Measurements from ENCODE around the gene SYMPK. TPM values are rescaled to one million over a fixed set of nuclear protein-coding genes. Genes with fewer than 3 reads are reported as not detected.

Gene SYMPK
- total and polyA plus RNA-seq, 8 donors = 32.2 to 420 (median 79.8) TPM

GRCh38 chr19:45793178-45793564 is 69.8 kb downstream of the SYMPK start:
- H3K27me3 ChIP-seq = peaks cover 0 to 27% (median 0%) of the 10 kb centered on the region in 3 donors
- intact Hi-C loops (cut with DNase I; ENCODE audit: low total_unique reads) = no loop called here
- DNase-seq = no peak
- peak overlapping the region in 4 of 5 donors; percentile 28 to 86 (median 52) for H3K27ac ChIP-seq
- H3K36me3 ChIP-seq = peaks cover 25 to 28% (median 27%) of the 10 kb centered on the region in 4 donors
- peak overlapping the region in 1 of 4 donors; percentile 83 for H3K4me3 ChIP-seq
- H3K4me1 ChIP-seq = peaks cover 17 to 30% (median 22%) of the 10 kb centered on the region in 4 donors
- TF ChIP-seq EP300 (IDR thresholded peaks at IDR 0.05) (no peak), POLR2A (IDR thresholded peaks at IDR 0.05) (no peak), POLR2AphosphoS5 (IDR thresholded peaks at IDR 0.05) (no peak), CTCF (IDR thresholded peaks at IDR 0.05) (no peak)
- 29 to 43% (median 35%) methylated on average over 3 of the region's 3 CpGs for WGBS, 5 donors
- no peaks in the 10 kb centered on the region for H3K9me3 ChIP-seq

DNA sequence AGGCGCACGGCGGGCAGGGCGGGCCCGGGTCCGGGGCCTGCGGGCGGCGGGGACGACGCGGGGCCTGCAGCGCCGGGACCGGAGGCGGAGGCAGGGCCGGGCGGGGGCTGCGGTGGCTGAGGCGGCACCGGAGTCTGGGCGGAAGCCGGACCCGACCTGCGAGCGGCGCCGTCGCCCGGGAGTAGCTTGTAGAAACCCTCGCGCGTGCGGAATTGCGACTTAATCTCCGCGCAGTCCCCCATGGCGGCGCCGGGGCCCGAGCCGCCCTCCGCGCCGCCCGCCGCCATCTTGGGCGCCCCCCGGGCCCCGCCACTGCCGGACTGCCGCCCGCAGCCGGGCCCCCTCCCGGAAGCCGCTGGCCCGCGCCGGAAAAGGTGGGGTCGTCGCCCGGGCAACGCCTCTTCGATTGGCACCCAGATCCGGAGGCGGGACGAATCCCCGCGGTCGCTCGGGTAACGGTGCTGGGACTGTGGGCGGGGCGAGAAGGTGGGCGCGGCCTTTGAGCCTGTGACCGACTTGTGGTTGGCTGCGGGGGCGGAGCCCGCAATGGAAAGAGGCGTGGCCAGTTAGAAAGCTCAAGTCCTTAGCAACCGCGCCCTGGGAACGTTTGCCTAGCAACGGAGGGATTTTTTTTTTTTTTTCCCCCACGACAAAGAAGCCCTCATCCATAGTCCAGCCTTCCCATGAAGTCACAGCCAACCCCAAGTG is 70.3 kb downstream of the SYMPK start, which contains the start of gene DMWD:
DMWD (minus strand) TSS at position 376 of the 708 bp plus-strand sequence; CDS start at position 287, 89 bp downstream.
- Histone ChIP-seq H3K27ac (peak within 1 kb of the TSS; percentile 62 to 93 (median 84)), H3K9me3 (no peaks in the 10 kb centered on the region), H3K27me3 (peaks cover 0 to 33% (median 0%) of the 10 kb centered on the region in 3 donors), H3K36me3 (peaks cover 29 to 34% (median 33%) of the 10 kb centered on the region in 4 donors), H3K4me1 (peaks cover 17 to 30% (median 22%) of the 10 kb centered on the region in 4 donors), H3K4me3 (peak within 1 kb of the TSS; percentile 74 to 83 (median 77))
- TF ChIP-seq CTCF (IDR thresholded peaks at IDR 0.05) (no peak), EP300 (IDR thresholded peaks at IDR 0.05) (no peak), POLR2AphosphoS5 (IDR thresholded peaks at IDR 0.05) (peak in 2 of 3 donors; percentile 19 to 76), POLR2A (IDR thresholded peaks at IDR 0.05) (no peak)
- intact Hi-C loops (cut with DNase I; ENCODE audit: low total_unique reads) = no loop called here
- peak; percentile 100 for DNase-seq
- 0 to 1% (median 1%) methylated on average over 35 to 86 of the region's 86 CpGs for WGBS, 5 donors

- DNase-seq = no peak
- intact Hi-C loops (cut with DNase I; ENCODE audit: low total_unique reads) = no loop called here
- Histone ChIP-seq H3K4me3 (peak overlapping the region; percentile 74 to 83 (median 77)), H3K4me1 (peaks cover 17 to 30% (median 22%) of the 10 kb centered on the region in 4 donors), H3K9me3 (no peaks in the 10 kb centered on the region), H3K27ac (peak overlapping the region; percentile 62 to 93 (median 84)), H3K36me3 (peaks cover 34 to 41% (median 40%) of the 10 kb centered on the region in 4 donors), H3K27me3 (peaks cover 0 to 34% (median 0%) of the 10 kb centered on the region in 3 donors)
- TF ChIP-seq POLR2AphosphoS5 (IDR thresholded peaks at IDR 0.05) (no peak), EP300 (IDR thresholded peaks at IDR 0.05) (no peak), CTCF (IDR thresholded peaks at IDR 0.05) (no peak), POLR2A (IDR thresholded peaks at IDR 0.05) (no peak)
- 7 to 8% (median 7%) methylated on average over 22 to 31 of the region's 31 CpGs for whole genome bisulfite sequencing, 5 donors
Observed at GRCh38 chr19:45791744-45792469, 71.0 kb downstream of the SYMPK start.

DNA sequence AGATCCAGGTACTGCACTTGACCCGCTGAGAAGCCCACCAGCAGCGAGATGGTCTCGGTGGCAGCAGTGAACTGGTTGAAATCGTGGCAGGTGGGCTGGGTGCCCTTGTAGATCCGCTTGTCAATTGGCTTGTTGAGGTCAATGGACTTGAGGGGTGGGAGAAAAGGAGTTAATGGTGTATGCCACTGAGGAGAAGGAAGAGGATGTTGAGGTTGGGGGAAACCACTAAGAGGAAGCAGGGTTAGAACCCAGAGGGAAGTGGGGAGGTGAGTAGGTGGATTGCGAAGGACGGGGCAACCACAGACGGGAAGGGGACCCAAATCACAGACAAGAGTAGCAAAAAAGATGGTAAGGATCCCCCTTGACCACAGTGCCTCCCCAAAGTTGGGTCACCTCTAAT is 72.0 kb downstream of the SYMPK start:
- TF ChIP-seq POLR2A (IDR thresholded peaks at IDR 0.05) = no peak
- peak in 1 of 3 donors; percentile 19 for TF ChIP-seq POLR2AphosphoS5 (IDR thresholded peaks at IDR 0.05)
- DNase-seq = peak in 1 of 2 donors; percentile 37
- Histone ChIP-seq H3K36me3 (peaks cover 43 to 50% (median 49%) of the 10 kb centered on the region in 4 donors), H3K4me3 (peak overlapping the region in 1 of 4 donors; percentile 83), H3K4me1 (peaks cover 17 to 33% (median 23%) of the 10 kb centered on the region in 4 donors), H3K27me3 (peaks cover 0 to 34% (median 0%) of the 10 kb centered on the region in 3 donors), H3K9me3 (no peaks in the 10 kb centered on the region), H3K27ac (peak overlapping the region in 1 of 5 donors; percentile 86)
- whole genome bisulfite sequencing, 5 donors = 66 to 87% (median 84%) methylated on average over 8 of the region's 8 CpGs
- intact Hi-C loops (cut with DNase I; ENCODE audit: low total_unique reads) = no loop called here
